GM19455 (cell line): ENCODE measurements around the gene RNF169.
"Not testable (repeated sequence)": the region's sequence is repeated elsewhere in the genome, so short reads cannot be mapped to it uniquely, and the experiment has no call there.

Experiments
- ATAC-seq: cut with Tn5 transposase; IDR thresholded peaks from one replicate; pipeline ENCODE4 v1.9.1; 2021; ENCODE audit not compliant: unreplicated experiment

Gene RNF169

DNA sequence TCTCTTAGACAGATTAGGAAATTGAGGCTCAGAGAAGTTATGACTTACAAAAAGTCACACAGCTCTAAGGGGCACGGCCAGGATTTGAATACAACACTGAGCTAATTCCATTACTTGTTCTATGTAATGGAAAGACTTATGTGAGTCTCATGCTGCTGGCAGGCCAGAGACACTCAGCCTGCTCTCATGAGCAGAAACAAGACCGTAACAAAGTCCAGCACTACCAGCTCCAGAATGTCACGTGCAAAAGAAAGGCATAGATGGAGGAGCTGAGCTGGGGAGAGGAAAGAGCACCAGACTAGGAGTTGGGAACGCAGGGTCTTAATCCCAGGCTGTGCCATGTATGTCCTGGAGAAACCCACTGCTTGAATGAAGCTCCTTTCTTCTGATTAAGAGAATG lies 19.3 kb upstream of the RNF169 start:
- ATAC-seq, result no peak

DNA sequence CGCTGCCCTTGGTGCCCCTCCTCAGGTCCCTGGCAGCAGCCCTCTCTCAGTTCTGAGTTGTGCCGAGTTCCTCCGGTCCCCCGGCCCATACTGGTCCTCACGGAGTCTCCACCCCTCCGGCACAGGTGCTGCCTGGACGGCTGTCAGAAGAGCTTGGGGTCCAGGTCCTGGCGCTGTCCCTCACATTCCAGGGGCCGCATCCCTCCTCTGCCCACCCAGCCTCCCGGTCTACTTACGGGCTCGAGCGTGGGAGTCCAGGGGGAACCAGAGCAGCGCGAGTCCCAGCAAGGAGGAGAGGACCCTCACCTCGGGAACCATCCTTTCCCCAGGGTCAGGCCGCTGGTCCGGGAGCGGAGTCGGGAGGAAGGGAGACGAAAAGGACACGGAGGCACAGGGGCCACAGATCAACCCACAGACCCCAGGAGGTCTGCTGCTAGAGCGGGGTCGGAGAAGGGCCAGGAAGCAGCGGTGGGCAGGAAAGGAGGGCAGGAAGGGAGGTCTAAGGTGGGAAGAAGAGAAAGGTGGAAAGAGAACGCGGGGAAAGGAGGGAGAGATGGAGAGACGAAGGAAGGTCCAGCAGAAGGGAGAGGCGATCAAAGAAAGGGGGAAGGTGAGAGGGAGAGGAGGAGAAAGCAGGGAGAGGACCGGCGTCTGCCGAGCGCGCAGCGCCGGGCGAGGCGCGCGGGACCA lies 17.9 kb upstream of the RNF169 start:
- no peak for ATAC-seq

- no peak for ATAC-seq
These were observed 17.2 kb upstream of the RNF169 start, which contains the start of gene CHRDL2 for GRCh38 chr11:74731301-74732094. Gene CHRDL2, minus strand, starts transcription at chr11:74731426. Its CDS starts 538 bp downstream, at chr11:74730888.

GRCh38 chr11:74734559-74734925 lies 14.1 kb upstream of the RNF169 start:
- ATAC-seq, result no peak

- no peak for ATAC-seq
These were observed 13.2 kb upstream of the RNF169 start for GRCh38 chr11:74735365-74735928.

- ATAC-seq, result no peak
These were observed 12.6 kb upstream of the RNF169 start for GRCh38 chr11:74736031-74736430.

GRCh38 chr11:74739546-74740270 lies 8.9 kb upstream of the RNF169 start:
- no peak for ATAC-seq

DNA sequence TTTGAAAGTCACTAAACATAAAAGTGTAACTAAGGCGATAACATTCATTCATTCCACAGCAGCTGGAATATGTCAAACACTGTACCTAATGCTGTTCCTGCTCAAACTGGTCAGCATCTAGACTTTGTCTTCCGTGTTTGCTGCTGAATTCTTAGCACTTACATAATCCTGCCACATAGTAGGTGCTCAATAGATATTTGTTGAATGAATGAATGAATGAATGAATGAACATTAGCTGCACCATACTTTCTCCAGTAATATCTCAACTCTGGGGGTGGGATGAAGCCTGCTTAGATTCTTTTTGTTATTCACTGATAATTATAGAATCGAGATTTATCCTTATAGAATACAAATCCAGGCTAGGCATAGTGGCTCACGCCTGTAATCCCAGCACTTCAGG lies 6.6 kb upstream of the RNF169 start:
- no peak for ATAC-seq

GRCh38 chr11:74743640-74744039 lies 5.0 kb upstream of the RNF169 start:
- no peak for ATAC-seq

- ATAC-seq, result no peak
These were observed 4.4 kb upstream of the RNF169 start for GRCh38 chr11:74744277-74744676.

DNA sequence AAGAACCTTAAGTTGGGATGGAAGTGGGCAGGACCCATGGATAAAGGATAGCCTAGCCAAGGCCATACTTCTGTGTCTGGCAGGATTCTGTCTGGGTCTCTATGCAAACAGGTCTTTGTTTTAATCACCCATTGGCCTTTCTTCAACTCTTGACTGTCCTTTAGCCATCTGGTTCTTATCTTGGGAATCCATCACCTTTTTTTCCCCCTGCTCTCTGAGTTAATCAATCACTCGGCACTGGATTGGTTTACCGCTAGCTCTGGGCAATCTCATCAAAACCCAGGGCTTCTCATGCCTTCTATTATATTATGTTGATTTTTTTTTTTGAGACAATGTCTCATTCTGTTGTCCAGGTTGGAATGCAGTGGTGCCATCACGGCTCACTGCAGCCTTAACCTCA lies 1.8 kb upstream of the RNF169 start:
- ATAC-seq, result no peak

DNA sequence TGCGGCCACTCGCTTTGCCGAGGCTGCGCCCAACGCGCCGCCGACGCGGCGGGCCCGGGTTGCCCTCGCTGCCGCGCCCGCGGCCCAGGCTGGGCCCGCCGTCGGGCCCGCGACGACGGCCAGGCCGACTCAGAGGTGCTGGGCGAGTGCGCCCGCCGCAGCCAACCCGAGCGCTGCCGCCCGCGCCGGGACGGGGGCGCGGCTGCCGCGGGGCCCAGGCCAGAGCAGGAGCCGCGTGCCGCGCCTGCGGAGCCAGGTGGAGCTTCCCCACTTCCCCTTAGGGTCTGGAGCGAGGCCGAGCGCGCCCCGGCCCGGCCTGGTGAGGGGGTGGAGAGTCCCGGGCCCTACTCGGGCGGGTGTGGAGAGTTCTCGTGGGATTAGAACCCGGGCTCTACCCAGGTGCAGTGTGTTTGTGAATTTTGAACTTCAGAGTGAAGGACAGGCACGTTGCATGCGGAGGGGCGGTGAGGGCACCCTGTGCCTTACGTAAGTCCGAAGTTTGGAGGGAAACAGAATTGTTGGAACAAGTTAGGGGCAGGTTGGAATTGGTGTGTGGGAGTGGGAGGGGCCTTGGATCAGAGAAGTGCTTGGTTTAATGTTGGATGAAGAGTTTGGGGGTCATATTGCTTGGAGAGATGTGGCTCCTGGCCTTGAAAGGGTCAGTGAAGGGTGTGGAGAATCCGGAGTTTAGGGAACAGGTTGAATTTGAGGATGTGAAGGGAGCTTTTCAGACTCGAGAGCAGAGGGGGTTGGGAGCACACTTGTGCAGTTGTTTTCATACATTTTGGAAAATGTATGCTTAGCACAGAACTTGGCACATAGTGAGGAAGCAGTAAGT lies 697 bp downstream of the RNF169 start:
- ATAC-seq, result peak; percentile 50

DNA sequence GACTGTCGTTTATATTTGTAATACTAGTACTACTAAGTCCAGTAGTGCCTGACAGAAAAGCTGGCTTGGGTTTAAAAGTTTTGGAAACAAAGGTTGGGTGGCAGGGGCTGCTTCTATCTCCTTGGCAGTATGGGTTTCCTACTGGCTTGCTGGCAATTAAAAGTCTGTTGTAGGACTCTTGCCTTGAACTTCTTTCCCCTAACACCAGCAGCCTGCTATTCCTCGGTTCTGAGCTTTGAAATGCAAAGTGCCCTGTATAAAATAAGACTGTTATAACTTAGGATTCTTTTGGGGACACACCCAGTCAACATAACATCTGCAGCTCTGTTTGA lies 1.3 kb downstream of the RNF169 start:
- no peak for ATAC-seq

- ATAC-seq, result not testable (repeated sequence)
These were observed 1.9 kb downstream of the RNF169 start for GRCh38 chr11:74750598-74750997.

- no peak for ATAC-seq
These were observed 2.7 kb downstream of the RNF169 start for GRCh38 chr11:74751303-74751702.

GRCh38 chr11:74754507-74755252 lies 6.0 kb downstream of the RNF169 start:
- ATAC-seq, result no peak

GRCh38 chr11:74755395-74755995 lies 6.8 kb downstream of the RNF169 start:
- no peak for ATAC-seq

DNA sequence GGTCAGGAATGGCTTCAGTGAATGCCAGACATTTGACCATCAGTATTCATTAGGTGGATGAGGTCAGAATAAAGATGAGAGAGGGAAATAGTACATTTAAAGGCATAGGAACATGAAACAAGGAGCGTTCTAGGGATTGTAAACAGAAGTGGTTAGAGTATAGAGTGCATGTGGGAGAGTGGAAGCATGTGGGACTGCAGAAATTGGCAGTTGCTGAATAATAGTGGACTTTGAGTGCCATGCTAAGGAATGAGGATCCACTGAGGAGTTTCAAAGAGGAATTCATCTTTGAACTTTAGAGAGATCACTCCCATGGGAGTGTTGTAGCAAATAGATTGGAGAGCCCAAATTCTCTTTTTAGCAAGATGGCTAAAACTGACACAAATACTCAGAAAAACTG lies 7.9 kb downstream of the RNF169 start:
- ATAC-seq, result no peak

GRCh38 chr11:74766905-74767304 lies 18.3 kb downstream of the RNF169 start:
- no peak for ATAC-seq
